ENCODE data around the gene IL10RB.

DNA sequence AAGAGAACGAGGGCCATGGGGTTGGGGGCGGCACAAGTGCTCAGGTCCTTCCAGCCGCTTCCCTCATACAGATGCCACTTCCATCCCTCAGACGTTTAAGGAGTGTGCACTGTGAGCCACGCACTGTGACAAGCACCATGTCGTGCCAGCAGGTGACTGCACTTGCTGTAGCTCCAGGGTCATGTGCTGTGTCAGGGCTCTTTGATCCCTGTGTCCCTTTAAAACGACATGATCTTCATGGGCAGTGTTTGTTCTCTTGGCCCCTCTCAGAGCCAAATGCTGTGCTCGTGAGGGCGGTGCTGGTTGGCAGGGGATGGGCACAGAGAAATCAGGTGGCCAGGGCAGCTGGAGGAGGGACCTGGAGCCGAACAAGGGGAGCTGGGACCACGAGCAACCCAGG lies 19.9 kb downstream of the IL10RB start:
- TF ChIP-seq, protein P1, sequence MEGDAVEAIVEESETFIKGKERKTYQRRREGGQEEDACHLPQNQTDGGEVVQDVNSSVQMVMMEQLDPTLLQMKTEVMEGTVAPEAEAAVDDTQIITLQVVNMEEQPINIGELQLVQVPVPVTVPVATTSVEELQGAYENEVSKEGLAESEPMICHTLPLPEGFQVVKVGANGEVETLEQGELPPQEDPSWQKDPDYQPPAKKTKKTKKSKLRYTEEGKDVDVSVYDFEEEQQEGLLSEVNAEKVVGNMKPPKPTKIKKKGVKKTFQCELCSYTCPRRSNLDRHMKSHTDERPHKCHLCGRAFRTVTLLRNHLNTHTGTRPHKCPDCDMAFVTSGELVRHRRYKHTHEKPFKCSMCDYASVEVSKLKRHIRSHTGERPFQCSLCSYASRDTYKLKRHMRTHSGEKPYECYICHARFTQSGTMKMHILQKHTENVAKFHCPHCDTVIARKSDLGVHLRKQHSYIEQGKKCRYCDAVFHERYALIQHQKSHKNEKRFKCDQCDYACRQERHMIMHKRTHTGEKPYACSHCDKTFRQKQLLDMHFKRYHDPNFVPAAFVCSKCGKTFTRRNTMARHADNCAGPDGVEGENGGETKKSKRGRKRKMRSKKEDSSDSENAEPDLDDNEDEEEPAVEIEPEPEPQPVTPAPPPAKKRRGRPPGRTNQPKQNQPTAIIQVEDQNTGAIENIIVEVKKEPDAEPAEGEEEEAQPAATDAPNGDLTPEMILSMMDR (IDR thresholded peaks at IDR 0.05 in 4 of 5, conservative IDR thresholded peaks at IDR 0.05 in 1 of 5) = no peak
- no peak for TF ChIP-seq POLR2A (IDR thresholded peaks at IDR 0.05)
